22Rv1 (cell line): ENCODE results near the gene CMIP.

ENCODE experiments used
- CTCF ChIP-seq: fragments of 450-650 bp; IDR thresholded peaks from 2 replicates; pipeline ENCODE4 v1.5.1; 2017; ENCODE audit warnings: mild to moderate bottlenecking
- ZFX ChIP-seq: fragments of 450-650 bp; IDR thresholded peaks from 2 replicates; pipeline ENCODE4 v1.6.1; 2017; ENCODE audit warnings: antibody characterized with exemption, borderline replicate concordance

GRCh38 chr16:81637336-81638235 is 193.0 kb downstream of the CMIP start:
- TF ChIP-seq CTCF (no peak), ZFX (no peak)
